HG03342 (cell line): ENCODE results near the gene ZNF829.

Experiments used
- ATAC-seq: cut with Tn5 transposase; IDR thresholded peaks from one replicate; pipeline ENCODE4 v1.9.1; 2021; ENCODE audit warnings: mild to moderate bottlenecking, moderate library complexity; ENCODE audit not compliant: unreplicated experiment

ZNF829 gene

DNA sequence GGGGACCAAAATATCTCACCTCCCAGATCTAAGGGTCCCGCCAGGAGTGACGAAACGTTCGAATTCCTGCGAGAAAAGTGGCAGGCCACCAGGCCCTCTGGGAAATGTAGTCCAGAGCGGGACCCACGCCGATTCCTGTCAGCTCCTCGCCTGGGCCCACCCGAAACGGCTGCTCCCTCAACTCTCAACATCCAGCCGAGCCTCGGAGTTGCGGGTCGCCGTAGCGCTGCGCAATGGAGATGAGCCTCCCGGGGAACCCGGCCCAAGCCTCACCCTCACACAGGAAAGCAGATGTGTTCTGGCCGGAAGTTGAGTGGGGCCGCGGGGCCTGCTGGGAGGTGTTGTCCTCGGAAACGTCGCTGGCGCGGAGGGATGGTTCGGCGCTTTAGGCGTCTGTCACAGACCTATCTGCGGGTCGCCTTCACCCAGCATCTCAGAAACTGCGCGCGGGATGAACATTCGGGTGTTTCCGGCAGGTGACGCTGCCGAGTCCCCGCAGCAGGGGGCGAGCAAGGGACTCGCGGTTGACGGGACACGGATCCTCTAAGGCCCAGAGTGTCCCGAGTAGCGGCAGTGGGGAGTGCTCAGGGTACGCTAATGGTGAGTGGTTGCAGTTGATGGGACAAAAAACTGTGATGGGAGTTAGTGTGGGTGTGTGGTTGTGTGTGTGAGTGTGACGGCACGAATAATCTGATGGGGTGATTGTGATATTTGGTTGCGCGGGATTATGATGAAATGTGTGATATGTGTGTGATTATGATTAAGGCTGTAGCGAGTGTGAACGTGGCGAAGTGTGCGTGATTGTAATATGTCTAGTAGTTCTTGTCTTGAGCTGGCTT lies at the start of gene ZNF829, which contains the start of gene ZNF568:
Gene ZNF829 (minus strand): TSS at position 300 of the 839 bp plus-strand sequence. CDS start 1,124 bp downstream, outside the sequence.
Gene ZNF568 (plus strand): TSS at position 341 of the 839 bp plus-strand sequence. CDS start 6,439 bp downstream, outside the sequence.
- peak; percentile 94 for ATAC-seq

DNA sequence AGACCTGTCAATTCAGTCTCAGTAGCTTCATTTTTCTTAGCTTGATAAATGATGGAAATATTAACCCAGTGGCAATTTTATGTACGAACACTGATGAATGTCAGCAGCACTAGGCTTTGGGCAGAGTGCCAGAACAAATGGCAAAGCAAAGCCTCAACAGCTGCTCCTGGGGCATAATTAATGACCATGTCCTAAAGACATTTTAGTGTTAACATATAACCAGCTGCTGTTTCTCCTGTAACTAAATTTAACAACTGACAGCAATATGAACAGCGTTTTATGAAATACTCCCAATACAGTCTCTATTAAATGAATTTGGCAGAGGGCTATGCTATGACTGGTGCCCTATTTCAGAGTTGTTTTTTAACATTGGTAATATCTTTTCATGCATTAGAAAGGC lies 47.2 kb upstream of the ZNF829 start:
- no peak for ATAC-seq

DNA sequence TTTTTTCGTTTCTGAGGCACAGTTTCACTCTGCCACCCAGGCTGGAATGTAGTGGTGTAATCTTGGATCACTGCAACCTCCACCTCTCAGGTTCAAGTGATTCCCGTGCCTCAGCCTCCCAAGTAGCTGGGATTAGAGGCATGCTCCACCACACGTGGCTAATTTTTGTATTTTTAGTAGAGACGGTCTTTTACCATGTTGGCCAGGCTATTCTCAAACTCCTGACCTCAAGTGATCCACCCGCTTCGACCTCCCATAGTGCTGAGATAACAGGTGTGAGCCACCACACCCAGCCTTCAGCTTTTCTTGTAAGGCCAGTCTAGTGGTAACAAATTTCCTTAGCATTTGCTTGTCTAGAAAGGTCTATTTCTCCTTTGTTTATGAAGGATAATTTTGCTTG lies 46.3 kb upstream of the ZNF829 start:
- no peak for ATAC-seq

DNA sequence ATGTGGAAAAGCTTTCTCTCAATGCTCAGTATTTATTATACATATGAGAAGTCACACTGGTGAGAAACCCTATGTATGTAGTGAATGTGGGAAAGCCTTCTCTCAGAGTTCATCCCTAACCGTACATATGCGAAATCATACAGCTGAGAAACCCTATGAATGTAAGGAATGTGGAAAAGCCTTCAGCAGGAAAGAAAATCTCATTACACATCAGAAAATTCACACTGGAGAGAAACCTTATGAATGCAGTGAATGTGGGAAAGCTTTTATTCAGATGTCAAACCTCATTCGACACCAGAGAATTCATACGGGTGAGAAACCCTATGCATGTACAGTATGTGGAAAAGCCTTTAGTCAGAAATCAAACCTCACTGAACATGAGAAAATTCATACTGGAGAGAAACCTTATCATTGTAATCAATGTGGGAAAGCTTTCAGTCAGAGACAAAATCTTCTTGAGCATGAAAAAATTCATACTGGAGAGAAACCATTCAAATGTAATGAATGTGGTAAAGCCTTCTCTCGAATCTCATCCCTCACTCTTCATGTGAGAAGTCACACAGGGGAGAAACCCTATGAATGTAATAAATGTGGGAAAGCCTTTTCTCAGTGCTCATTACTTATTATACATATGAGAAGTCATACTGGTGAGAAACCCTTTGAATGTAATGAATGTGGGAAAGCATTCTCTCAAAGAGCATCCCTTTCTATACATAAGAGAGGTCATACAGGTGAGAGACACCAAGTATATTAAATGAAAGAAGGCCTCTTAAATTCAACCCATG lies 34.4 kb upstream of the ZNF829 start:
- ATAC-seq: no peak

DNA sequence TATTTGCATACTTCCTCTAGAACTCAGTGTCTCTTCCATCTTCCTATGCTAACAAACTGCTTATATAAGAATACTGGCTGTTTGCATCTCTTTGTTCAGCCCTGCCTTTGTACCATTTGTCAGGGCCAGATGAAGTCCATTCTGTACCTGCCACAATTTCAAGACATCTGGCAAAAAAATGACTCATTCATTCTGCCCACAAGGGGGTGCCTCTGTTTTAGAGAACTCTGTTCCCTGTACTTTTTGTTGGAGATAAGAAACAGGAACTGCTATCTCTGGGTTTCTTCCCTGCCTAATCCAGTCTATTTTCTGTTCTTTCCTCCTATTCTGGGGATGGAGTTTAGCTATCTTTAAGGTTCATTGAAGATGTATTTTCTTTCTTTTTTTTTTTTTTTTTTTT lies 23.1 kb upstream of the ZNF829 start:
- no peak for ATAC-seq

DNA sequence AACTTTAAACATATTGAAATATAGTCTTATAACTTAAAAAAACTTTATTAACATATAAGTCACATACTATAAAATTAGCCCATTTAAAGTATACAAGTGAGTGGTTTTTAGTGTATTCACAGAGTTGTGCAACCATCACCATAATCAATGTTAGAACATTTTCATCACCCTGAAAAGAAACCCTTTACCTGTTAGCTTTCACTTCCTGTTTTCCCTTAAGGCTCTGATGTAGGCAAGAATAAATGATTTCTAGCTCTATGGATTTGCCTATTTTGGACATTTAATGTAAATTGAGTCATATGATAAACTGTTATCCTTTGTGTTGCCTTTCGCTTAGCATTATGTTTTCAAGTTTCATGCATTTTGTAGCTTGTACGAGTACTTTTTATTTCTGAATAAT lies 15.6 kb upstream of the ZNF829 start:
- no peak for ATAC-seq

DNA sequence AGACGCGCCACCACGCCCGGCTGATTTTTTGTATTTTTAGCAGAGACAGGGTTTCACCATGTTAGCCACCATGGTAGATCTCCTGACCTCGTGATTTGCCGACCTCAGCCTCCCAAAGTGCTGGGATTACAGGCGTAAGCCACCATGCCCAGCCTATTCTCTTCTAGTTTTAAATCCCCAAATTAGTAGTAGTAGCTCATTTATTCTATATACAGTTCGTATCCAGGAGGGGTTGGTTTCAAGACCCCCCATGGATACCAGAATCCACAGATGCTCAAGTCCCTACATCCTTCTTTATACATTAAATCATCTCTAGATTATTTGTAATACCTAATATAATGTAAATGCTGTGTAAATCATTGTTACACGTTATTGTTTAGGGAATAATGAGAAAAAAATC lies 2.0 kb upstream of the ZNF829 start:
- ATAC-seq: no peak

DNA sequence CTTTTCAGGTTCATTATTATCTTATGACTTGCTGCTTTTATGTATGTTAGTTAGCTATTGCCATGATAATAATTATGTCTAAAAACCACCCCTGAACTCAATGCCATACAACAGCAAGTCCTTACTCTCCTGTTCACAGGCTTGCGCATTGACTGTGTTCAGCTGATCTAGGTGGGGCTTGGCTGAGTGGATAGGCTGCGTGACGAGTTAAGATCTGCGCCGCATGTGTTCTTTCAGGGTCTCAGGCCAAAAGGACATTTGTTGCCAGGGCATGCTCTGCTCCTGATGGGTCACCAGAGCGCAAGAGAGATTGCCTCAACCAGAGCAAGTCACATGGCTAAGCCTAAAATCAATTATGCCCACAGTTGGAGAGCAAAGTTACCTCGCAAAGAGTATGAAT lies 900 bp upstream of the ZNF829 start:
- no peak for ATAC-seq

DNA sequence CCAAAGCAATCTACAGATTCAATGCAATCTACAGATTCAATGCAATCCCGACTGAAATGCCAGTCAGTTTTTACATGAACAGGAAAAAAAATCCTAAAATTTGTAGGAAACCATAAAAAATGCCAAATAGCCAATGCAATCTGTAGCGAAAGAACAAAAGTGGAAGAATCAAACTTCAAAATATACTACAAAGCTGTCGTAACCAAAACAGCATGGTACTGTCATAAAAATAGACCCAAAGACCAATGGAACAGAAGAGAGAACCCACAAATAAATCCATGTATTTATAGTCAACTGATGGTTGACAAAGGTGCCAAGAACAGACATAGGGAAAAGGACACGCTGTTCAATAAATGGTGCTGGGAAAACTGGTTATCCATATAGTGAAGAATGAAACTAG lies 17.7 kb downstream of the ZNF829 start:
- ATAC-seq: no peak

DNA sequence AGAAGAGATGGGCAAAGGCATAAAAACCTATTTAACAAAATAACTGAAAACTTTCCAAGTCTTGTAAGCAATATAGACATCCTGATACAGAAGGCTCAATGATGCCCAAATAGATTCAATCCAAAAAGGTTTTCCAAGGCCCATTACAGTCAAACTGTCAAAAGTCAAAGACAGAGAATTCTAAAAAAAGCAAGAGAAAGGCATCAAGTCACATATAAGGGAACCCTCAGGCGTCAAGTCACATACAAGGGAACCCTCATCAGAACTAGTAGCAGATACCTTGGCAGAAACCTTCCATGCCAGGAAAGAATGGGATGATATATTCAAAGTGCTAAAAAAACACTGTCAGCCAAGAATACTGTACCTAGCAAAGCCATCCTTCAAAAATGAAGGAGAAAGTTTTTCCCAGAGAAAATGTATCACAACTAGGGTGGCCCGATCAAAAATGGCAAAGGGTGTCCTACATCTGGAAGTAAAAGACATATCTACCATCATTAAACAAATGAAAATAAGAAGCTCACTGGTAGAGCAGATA lies 21.2 kb downstream of the ZNF829 start:
- ATAC-seq: no peak

DNA sequence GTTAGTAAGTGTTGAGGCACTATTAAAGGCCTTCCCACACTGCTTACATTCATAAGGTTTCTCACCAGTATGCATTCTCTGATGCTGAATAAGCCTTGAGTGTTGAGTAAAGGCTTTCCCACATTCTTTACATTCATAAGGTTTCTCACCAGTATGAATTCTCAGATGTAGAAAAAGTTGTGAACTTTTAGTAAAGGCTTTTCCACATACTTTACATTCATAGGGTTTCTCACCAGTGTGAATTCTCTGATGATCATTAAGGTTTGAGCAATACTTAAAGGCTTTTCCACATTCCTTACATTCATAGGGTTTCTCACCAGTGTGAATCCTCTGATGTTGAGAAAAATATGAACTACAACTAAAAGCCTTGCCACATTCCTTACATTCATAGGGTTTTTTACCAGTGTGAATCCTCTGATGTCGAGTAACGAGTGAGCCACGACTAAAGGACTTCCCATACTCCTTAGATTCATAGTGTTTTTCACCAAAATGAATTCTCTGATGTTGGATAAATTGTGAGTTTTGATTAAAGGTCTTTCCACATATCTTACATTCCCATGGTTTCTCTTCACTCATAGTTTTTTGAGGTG lies 24.2 kb downstream of the ZNF829 start:
- ATAC-seq: no peak

DNA sequence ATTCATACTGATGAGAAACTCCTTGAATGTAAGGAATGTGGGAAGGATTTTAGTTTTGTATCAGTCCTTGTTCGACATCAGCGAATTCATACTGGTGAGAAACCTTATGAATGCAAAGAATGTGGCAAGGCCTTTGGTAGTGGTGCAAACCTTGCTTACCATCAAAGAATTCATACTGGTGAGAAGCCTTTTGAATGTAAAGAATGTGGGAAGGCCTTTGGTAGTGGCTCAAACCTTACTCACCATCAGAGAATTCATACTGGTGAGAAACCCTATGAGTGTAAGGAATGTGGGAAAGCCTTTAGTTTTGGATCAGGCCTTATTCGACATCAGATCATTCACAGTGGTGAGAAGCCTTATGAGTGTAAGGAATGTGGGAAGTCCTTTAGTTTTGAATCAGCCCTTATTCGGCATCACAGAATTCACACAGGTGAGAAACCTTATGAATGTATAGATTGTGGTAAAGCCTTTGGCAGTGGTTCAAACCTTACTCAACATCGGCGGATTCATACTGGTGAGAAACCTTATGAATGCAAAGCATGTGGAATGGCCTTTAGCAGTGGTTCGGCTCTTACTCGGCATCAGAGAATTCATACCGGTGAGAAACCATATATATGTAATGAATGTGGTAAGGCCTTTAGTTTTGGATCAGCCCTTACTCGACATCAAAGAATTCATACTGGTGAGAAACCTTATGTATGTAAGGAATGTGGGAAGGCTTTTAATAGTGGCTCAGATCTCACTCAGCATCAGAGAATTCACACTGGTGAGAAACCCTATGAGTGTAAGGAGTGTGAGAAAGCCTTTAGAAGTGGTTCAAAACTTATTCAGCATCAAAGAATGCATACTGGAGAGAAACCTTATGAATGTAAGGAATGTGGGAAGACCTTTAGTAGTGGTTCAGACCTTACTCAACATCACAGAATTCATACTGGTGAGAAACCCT lies 38.8 kb downstream of the ZNF829 start:
- no peak for ATAC-seq

DNA sequence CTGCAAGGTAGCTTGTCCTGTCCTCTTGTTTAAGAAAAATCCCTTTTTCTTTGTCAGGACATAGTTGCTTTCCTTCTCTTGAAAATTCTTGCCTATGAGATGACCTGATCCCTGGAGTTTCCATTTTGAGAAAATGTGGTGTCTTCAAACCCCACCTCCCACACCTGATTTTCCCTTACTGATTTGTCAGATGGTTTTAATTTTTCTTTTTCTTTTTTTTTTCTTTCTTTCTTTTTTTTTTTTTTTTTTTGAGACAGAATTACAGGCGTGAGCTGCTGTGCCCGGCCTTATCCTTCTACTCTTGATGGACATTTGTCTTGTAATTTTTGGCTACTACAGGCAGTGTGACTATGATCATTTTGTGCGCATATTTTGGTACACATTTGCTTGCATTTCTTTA lies 64.2 kb downstream of the ZNF829 start:
- no peak for ATAC-seq

DNA sequence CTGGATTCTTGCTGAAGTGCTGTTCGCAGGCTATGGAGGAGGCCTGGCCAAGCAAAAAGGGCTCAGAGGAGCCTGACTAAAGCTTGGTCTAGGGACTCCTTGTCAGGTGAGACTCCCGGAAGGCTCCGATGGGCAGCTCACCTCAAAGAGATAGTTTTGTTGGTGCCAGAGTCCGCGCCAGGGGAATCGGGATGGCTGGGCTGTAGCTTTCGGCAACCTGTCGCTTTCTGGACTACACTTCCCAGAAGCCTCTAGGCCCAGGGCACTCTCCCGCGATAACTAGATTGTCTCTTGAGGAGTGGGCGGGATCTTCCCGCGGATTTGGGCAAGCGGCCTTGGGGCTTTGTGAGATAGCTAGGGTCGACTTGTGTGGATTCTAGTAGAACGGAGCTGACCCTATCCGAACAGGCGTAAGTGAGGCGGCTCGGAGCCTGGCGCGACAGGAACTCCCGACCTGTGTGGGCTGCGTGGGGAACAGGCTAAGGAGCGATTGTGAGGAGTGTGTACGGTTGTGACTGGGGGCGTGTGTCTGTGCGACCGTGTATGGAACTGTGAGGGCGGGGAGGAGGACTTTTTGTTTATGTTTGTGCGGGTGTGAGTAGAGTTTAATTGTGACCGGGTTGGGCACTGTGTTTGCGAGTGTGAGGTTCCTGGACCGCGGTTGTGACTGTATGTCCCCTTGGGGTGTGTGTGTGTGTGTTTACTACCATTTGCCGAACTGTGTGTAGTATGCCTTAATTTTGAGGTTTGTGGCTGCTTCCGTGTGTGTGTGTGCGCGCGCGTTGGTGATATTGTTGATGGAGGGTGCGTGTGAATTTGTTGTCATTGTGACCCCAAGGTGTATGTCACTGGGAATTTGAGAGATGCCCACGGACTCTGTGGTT lies 65.3 kb downstream of the ZNF829 start, which contains the start of gene ZNF345:
Gene ZNF345 (plus strand): TSS at position 318 of the 884 bp plus-strand sequence. CDS start 25,955 bp downstream, outside the sequence.
- ATAC-seq: peak; percentile 80

DNA sequence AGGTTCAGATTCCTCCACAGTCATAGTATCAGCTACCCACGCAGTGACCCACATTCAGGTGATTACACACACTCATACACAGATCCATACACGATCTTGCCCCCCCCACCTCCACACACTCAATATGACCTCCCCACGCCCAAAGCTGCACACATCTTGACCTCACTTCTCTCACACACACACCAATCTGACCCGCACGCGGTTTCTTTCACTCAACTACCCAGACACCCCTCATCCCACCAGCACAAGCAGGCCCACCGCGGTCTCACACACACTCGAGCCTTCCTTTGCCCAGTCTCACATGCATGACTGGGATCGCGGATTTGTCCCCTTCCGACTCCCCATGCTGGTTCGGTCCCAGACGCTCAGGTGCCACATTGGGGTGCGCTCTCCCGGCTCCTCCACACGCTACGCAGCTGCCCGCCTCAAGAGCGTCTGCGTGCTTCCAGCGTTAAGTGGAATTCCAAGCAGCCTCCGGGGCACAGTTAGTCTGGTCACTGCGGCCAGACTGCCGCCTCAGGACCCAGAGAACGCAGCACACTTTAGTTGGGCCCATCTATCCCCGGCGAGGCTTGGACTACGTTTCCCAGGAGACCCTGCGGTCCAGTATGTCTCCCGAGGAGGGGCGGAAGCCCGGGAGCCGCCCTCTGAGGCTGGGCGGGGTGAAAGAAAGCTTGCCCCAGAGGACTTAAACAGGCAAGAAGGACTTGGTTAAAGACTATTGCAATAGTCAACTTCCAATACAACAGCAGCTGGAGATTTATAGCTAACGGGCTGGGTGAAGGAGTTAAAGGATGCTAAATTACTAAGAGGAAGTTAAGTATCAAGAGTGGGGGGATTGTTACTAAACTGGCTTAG lies 66.2 kb downstream of the ZNF829 start:
- peak; percentile 82 for ATAC-seq

DNA sequence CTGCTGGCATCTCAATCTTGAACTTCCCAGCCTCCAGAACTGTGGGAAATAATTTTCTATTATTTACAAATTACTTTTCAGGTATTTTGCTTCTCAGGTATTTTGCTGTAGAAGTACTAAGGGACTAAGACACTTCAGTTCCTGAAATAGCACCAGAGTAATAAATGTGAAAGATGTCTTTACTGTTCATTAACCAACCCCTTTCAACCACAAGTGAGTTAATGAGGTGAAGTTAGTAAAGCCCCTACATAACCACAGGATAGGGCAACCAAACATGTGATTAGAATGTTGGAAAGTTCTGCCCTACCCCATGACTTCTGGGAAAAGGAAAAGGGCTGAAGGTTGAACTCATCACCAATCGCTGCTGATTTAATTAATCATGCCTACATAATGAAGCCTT lies 68.1 kb downstream of the ZNF829 start:
- no peak for ATAC-seq

DNA sequence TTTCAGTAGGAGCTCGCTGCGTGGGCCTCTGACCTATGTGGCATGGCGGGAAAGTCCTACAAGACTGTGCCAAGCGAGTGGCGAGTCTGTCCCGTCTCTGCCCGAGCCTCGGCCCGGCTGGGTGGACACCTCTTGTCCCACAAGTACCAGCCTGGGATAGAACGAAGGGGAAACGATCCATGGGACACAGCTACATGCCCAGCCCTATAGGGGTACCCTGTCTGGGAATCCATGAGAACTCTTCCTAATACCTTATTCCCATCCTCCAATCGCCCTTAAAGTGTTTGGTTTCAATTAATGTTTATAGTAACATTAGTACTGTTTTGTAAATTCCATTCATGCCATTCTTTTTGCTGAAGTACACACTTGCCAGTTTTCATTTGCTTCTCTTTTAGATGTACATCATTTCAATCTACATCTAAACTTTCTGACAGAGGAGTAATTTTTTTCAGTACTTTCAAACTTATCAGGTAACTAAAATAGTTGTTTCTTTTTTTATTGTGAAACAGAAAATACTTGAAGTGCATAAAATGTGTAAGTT lies 77.2 kb downstream of the ZNF829 start:
- ATAC-seq: no peak
